K562 (cell line): Measurements from ENCODE around the gene SRSF6. TPM values are rescaled to one million over a fixed set of nuclear protein-coding genes. Genes with fewer than 3 reads are reported as not detected.
"Not testable (repeated sequence)": the region's sequence is repeated elsewhere in the genome, so short reads cannot be mapped to it uniquely, and the experiment has no call there.

Experiments
- ATAC-seq: fragments of 200-7000 bp; cut with Tn5 transposase; 3 replicates; pipeline ENCODE4 v1.9.1; 2020; ENCODE audit warnings: moderate library complexity
- BruUV-seq: library from RNA; stranded (reverse); fragments of 400-500 nt; replicated peaks from 2 replicates; lab custom pipeline; 2021; lab: Mats Ljungman, UMichigan
- CTCF ChIA-PET: fragments of 300-600 bp; formaldehyde crosslinking; extraction: SDS; loops from one replicate; lab custom pipeline; 2021; ENCODE audit warnings: low intra/inter-chr PET ratio; lab: Yijun Ruan, JAX
- POLR2A ChIA-PET: fragments of 300-600, 350-650 bp; sonication (Branson Sonifier 250); formaldehyde crosslinking; extraction: SDS; loops from one replicate; lab custom pipeline; 2021; ENCODE audit warnings: antibody characterized with exemption, inconsistent platforms; lab: Yijun Ruan, JAX
- DNase-seq, 4 experiments: peaks; one replicate each; pipeline versions ENCODE4 v3.0.0 to v3.0.0-alpha.2; 2011 to 2018; ENCODE audit warnings: low spot score in 3 of 4, mixed read lengths in 3 of 4; ENCODE audit errors: extremely low read depth in 1 of 4
- FAIRE-seq: peaks from 2 replicates; lab custom pipeline; 2011; peaks lifted over from hg19 to GRCh38; lab: Jason Lieb, UNC
- H2AFZ ChIP-seq: 2 replicates; pipeline ENCODE4 v1.6.0; 2011; ENCODE audit warnings: low read depth, low read length, control low read depth, inconsistent platforms
- H3K27ac ChIP-seq: fragments of 200-600 bp; 3 replicates; pipeline ENCODE4 v1.8.0; 2011; ENCODE audit warnings: low read depth, mild to moderate bottlenecking, control low read depth, inconsistent platforms, low read length, moderate library complexity, mixed read lengths; ENCODE audit errors: extremely low read depth
- H3K27me3 ChIP-seq, 2 experiments: fragments of 300-600 bp in 1 of 2; 2 replicates in 1 of 2; 3 replicates in 1 of 2; pipeline versions ENCODE4 v1.6.0 to v1.8.0; 2011; ENCODE audit warnings: inconsistent platforms in 2 of 2, low read length in 2 of 2, mild to moderate bottlenecking in 1 of 2, mixed read lengths in 1 of 2, moderate library complexity in 1 of 2; ENCODE audit not compliant: control insufficient read depth in 2 of 2, insufficient read depth in 2 of 2
- H3K36me3 ChIP-seq: fragments of 300-600 bp; 3 replicates; pipeline ENCODE4 v1.8.0; 2011; ENCODE audit warnings: mild to moderate bottlenecking, low read length, inconsistent platforms; ENCODE audit not compliant: control insufficient read depth, insufficient read depth
- H3K4me1 ChIP-seq, 2 experiments: fragments of 200-600 bp in 1 of 2; replicated peaks in 1 of 2; 2 replicates in 1 of 2; 3 replicates in 1 of 2; pipeline versions ENCODE4 v1.5.1 to v1.8.0; 2011; ENCODE audit warnings: inconsistent platforms in 2 of 2, low read length in 2 of 2, mild to moderate bottlenecking in 1 of 2, mixed read lengths in 1 of 2, moderate library complexity in 1 of 2; ENCODE audit not compliant: control insufficient read depth in 2 of 2, insufficient read depth in 2 of 2
- H3K4me2 ChIP-seq: 2 replicates; pipeline ENCODE4 v1.6.1; 2011; ENCODE audit warnings: low read length, control low read depth, inconsistent platforms, mixed read lengths; ENCODE audit not compliant: insufficient read depth
- H3K4me3 ChIP-seq: fragments of 200-600 bp; sonication (generic), shearing (Covaris generic); 2 replicates; pipeline ENCODE4 v1.5.1; 2016; ENCODE audit warnings: control low read depth, inconsistent platforms
- H3K79me2 ChIP-seq: fragments of 200-600 bp; 3 replicates; pipeline ENCODE4 v1.8.0; 2011; ENCODE audit warnings: low read length, inconsistent platforms; ENCODE audit not compliant: control insufficient read depth, insufficient read depth
- H3K9ac ChIP-seq, 2 experiments: 2 replicates each; pipeline versions ENCODE4 v1.6.0 to v1.6.1; 2011; ENCODE audit warnings: low read depth in 2 of 2, low read length in 2 of 2, control low read depth in 1 of 2, inconsistent platforms in 1 of 2, mild to moderate bottlenecking in 1 of 2, mixed read lengths in 1 of 2; ENCODE audit not compliant: insufficient read depth in 1 of 2
- H3K9me1 ChIP-seq: one replicate; pipeline ENCODE4 v1.6.0; 2011; ENCODE audit warnings: inconsistent platforms, mild to moderate bottlenecking, low read length, moderate library complexity; ENCODE audit not compliant: control insufficient read depth, insufficient read depth
- H3K9me3 ChIP-seq: replicated peaks from 2 replicates; pipeline ENCODE4 v1.5.1; 2011; ENCODE audit warnings: low read depth, low read length, inconsistent platforms; ENCODE audit not compliant: control insufficient read depth, insufficient read depth
- H4K20me1 ChIP-seq: replicated peaks from 2 replicates; pipeline ENCODE4 v1.6.1; 2011; ENCODE audit warnings: low read length, inconsistent platforms, mixed read lengths; ENCODE audit not compliant: control insufficient read depth, insufficient read depth
- FOXK2 ChIP-seq, 2 experiments: fragments of 450-650 bp; IDR thresholded peaks in 1 of 2; conservative IDR thresholded peaks in 1 of 2; 2 replicates each; pipeline ENCODE4 v1.6.1; 2016; ENCODE audit warnings: low read depth in 2 of 2, mild to moderate bottlenecking in 1 of 2
- HMG20B ChIP-seq: fragments of 250-450 bp; sonication (Bioruptor Pico); IDR thresholded peaks from 2 replicates; pipeline ENCODE4 v1.5.0; 2021; ENCODE audit warnings: mild to moderate bottlenecking
- ZBTB2 ChIP-seq: fragments of 450-650 bp; IDR thresholded peaks from 2 replicates; pipeline ENCODE4 v1.6.1; 2016; ENCODE audit warnings: antibody characterized with exemption
- ZBTB49 ChIP-seq: sonication (generic); formaldehyde crosslinking; IDR thresholded peaks from 2 replicates; pipeline ENCODE4 v1.8.0; 2022; ENCODE audit warnings: missing genetic modification reagents, mild to moderate bottlenecking, borderline replicate concordance
- ZNF398 ChIP-seq: fragments of 250-450 bp; sonication (Bioruptor Pico); IDR thresholded peaks from 2 replicates; pipeline ENCODE4 v1.8.0; 2021; ENCODE audit warnings: moderate library complexity, mild to moderate bottlenecking, inconsistent platforms
- WGBS: fragments of 100-300 bp; shearing (Covaris generic); methylation state at CpG from one replicate; pipeline ENCODE4 v1.1.6; 2016; ENCODE audit warnings: low coverage, mixed read lengths; ENCODE audit not compliant: insufficient coverage; ENCODE audit errors: missing lambda C conversion rate; 5-methylcytosine and 5-hydroxymethylcytosine counted together
- in situ Hi-C: fragments of 300-500 bp; cut with MboI; formaldehyde crosslinking; loops from 4 replicates; pipeline ENCODE4 v1.15.0; 2018; ENCODE audit warnings: inconsistent platforms, mixed read lengths
- intact Hi-C: fragments of 100-400 bp; cut with micrococcal nuclease; formaldehyde crosslinking; loops from 2 replicates; pipeline ENCODE4 v1.14.2; 2022
- polyA plus RNA-seq, 8 experiments: library from polyadenylated mRNA; depleted of rRNA in 4 of 8; stranded (reverse) in 5 of 8; unstranded in 3 of 8; fragments of >200 nt; fragmentation: Nextera tagmentation in 2 of 8; fragmentation: Illumina TruSeq in 1 of 8; extraction: Ambion mirVana in 2 of 8; extraction: Trizol in 1 of 8; gene quantifications; 2 replicates each; pipeline versions ENCODE4 v1.2.1 to v1.2.3, GENCODE V29; 2011 to 2014; ENCODE audit warnings: inconsistent platforms in 1 of 8, missing spikeins in 1 of 8
- total RNA-seq, 7 experiments: library from RNA; depleted of rRNA in 6 of 7; stranded (reverse); fragments of >200 nt in 6 of 7; fragmentation: Illumina TruSeq in 2 of 7; extraction: Trizol in 2 of 7; gene quantifications; 2 replicates each; pipeline versions ENCODE4 v1.2.1 to v1.2.3, GENCODE V29; 2011 to 2021; ENCODE audit warnings: low replicate concordance in 1 of 7
- TF ChIP-seq, protein P1 (sequence below): sonication (generic); formaldehyde crosslinking; IDR thresholded peaks from 2 replicates; pipeline ENCODE4 v1.8.1; 2023; ENCODE audit warnings: mild to moderate bottlenecking, missing genetic modification reagents

The SRSF6 gene
- total and polyA plus RNA-seq, 9 of the 15 experiments (the other 6 are each of a cell fraction or from before 2014, with no cell fraction given): 52.4 to 165 (median 117) TPM

GRCh38 chr20:43495388-43495787 lies 37.7 kb downstream of the SRSF6 start:
- Histone ChIP-seq H2AFZ (no peak overlapping the region), H4K20me1 (no peaks in the 10 kb centered on the region), H3K27me3 (peaks cover 6 to 9% of the 10 kb centered on the region in 2 experiments; a peak in 4 of 5 replicates), H3K9me1 (no peaks in the 10 kb centered on the region), H3K36me3 (no peaks in the 10 kb centered on the region), H3K4me3 (no peak overlapping the region), H3K27ac (no peak overlapping the region), H3K9me3 (no peaks in the 10 kb centered on the region), H3K79me2 (no peaks in the 10 kb centered on the region), H3K4me2 (no peak overlapping the region), H3K9ac (no peak overlapping the region), H3K4me1 (no peaks in the 10 kb centered on the region; a peak in 1 of 5 replicates)
- POLR2A ChIA-PET: no interaction called here
- in situ Hi-C loops (no loop called here), intact Hi-C loops (no loop called here)
- 0% methylated on average over 2 of the region's 2 CpGs for WGBS
- DNase-seq (no peak), FAIRE-seq (no peak), ATAC-seq (no peak)
- TF ChIP-seq FOXK2 (conservative IDR thresholded peaks at IDR 0.05 in 1 of 2, IDR thresholded peaks at IDR 0.05 in 1 of 2; ENCODE audit: low read depth in 2 of 2) (no peak), ZBTB2 (no peak), ZNF398 (CRISPR knock-in tag) (no peak), HMG20B (CRISPR knock-in tag) (no peak), ZBTB49 (CRISPR knock-in tag) (no peak)
- TF ChIP-seq, protein P1, sequence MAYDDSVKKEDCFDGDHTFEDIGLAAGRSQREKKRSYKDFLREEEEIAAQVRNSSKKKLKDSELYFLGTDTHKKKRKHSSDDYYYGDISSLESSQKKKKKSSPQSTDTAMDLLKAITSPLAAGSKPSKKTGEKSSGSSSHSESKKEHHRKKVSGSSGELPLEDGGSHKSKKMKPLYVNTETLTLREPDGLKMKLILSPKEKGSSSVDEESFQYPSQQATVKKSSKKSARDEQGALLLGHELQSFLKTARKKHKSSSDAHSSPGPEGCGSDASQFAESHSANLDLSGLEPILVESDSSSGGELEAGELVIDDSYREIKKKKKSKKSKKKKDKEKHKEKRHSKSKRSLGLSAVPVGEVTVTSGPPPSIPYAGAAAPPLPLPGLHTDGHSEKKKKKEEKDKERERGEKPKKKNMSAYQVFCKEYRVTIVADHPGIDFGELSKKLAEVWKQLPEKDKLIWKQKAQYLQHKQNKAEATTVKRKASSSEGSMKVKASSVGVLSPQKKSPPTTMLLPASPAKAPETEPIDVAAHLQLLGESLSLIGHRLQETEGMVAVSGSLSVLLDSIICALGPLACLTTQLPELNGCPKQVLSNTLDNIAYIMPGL (CRISPR knock-in tag): no peak
- no TSS peak for BruUV-seq
- CTCF ChIA-PET: no interaction called here

- H3K4me2 ChIP-seq, DNase-seq, CTCF ChIA-PET, intact Hi-C loops, H3K4me3 ChIP-seq, FAIRE-seq, H3K27ac ChIP-seq, in situ Hi-C loops, BruUV-seq, H3K9ac ChIP-seq, H3K9me1 ChIP-seq, H4K20me1 ChIP-seq, H3K79me2 ChIP-seq, ATAC-seq, H3K9me3 ChIP-seq, H3K36me3 ChIP-seq, H2AFZ ChIP-seq, H3K4me1 ChIP-seq: not testable (repeated sequence)
- peaks cover 17 to 30% of the 10 kb centered on the region in 2 experiments for H3K27me3 ChIP-seq
- 10% methylated on average over 8 of the region's 8 CpGs for WGBS
- POLR2A ChIA-PET: interaction anchor here (1.1 to 1.5 kb wide), 2 partner anchors 12 to 44 kb away, joined by 3 to 4 read pairs; no protein-coding TSS in a partner anchor
These were observed 44.3 kb downstream of the SRSF6 start for GRCh38 chr20:43502021-43502420.
